Cardiac fibroblast (primary cell): ENCODE data around the gene PCYT1B.

Experiments
- DNase-seq, 2 donors: peaks; one replicate each; pipeline versions ENCODE4 v3.0.0 to v3.0.0-alpha.2; 2010; ENCODE audit warnings: low read depth in 2 of 2
- H3K4me3 ChIP-seq, 2 donors: replicated peaks in 1 of 2; 1 replicate in 1 of 2; 2 replicates in 1 of 2; pipeline ENCODE4 v1.5.1; 2011; ENCODE audit warnings: low read depth in 2 of 2, low read length in 2 of 2, mild to moderate bottlenecking in 2 of 2, moderate library complexity in 1 of 2
- CTCF ChIP-seq: IDR thresholded peaks from one replicate; pipeline ENCODE4 v1.5.1; 2011; ENCODE audit warnings: low read depth, mild to moderate bottlenecking, low read length, inconsistent platforms

PCYT1B gene

GRCh38 chrX:24520472-24520871 lies 126.7 kb downstream of the PCYT1B start:
- DNase-seq: no peak
- TF ChIP-seq CTCF: no peak
- H3K4me3 ChIP-seq: no peak overlapping the region

GRCh38 chrX:24515447-24515846 lies 131.7 kb downstream of the PCYT1B start:
- peak; percentile 32 to 43 for DNase-seq
- TF ChIP-seq CTCF: no peak
- no peak overlapping the region for H3K4me3 ChIP-seq

- no peak for DNase-seq
- H3K4me3 ChIP-seq: no peak overlapping the region
- no peak for TF ChIP-seq CTCF
Measured at GRCh38 chrX:24513416-24513815, 133.7 kb downstream of the PCYT1B start.

- no peak for TF ChIP-seq CTCF
- DNase-seq: no peak
- no peak overlapping the region for H3K4me3 ChIP-seq
Measured at GRCh38 chrX:24508375-24508774, 138.8 kb downstream of the PCYT1B start.
